A673 (cell line): ENCODE measurements around the gene HIP1.

Experiments used
- EZH2 ChIP-seq: fragments of 200-600 bp; sonication (generic); IDR thresholded peaks from 2 replicates; pipeline ENCODE4 v1.6.1; 2017; ENCODE audit warnings: borderline replicate concordance, low read depth, mild to moderate bottlenecking, mixed read lengths, antibody characterized with exemption, low read length; ENCODE audit not compliant: poor library complexity, severe bottlenecking
- TF ChIP-seq, protein P1 (sequence below): fragments of 300-800, 200-600 bp; sonication (generic); conservative IDR thresholded peaks from 2 replicates; pipeline ENCODE4 v1.5.1; 2017; ENCODE audit warnings: low read depth, mild to moderate bottlenecking, antibody characterized with exemption, low read length, moderate library complexity, mixed read lengths

GRCh38 chr7:75572396-75572795, 166.3 kb downstream of the HIP1 start:
- TF ChIP-seq, protein P1, sequence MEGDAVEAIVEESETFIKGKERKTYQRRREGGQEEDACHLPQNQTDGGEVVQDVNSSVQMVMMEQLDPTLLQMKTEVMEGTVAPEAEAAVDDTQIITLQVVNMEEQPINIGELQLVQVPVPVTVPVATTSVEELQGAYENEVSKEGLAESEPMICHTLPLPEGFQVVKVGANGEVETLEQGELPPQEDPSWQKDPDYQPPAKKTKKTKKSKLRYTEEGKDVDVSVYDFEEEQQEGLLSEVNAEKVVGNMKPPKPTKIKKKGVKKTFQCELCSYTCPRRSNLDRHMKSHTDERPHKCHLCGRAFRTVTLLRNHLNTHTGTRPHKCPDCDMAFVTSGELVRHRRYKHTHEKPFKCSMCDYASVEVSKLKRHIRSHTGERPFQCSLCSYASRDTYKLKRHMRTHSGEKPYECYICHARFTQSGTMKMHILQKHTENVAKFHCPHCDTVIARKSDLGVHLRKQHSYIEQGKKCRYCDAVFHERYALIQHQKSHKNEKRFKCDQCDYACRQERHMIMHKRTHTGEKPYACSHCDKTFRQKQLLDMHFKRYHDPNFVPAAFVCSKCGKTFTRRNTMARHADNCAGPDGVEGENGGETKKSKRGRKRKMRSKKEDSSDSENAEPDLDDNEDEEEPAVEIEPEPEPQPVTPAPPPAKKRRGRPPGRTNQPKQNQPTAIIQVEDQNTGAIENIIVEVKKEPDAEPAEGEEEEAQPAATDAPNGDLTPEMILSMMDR = no peak
- no peak for TF ChIP-seq EZH2
